Measurements from ENCODE around the gene PDCL2. TPM values are rescaled to one million over a fixed set of nuclear protein-coding genes. Genes with fewer than 3 reads are reported as not detected.
A peak's percentile ranks its signal among the peaks of the same experiment; 100 is the strongest.

PDCL2 gene
- total and polyA plus RNA-seq, 12 donors, result not detected

GRCh38 chr4:55568905-55569504 lies 23.0 kb downstream of the PDCL2 start:
- ATAC-seq (no peak), DNase-seq (no peak)
- Histone ChIP-seq H3K27ac (no peak overlapping the region), H3K36me3 (no peaks in the 10 kb centered on the region), H3K9me3 (peaks cover 0 to 7% (median 0%) of the 10 kb centered on the region in 11 donors), H3K27me3 (no peaks in the 10 kb centered on the region), H3K4me1 (no peaks in the 10 kb centered on the region), H3K4me3 (no peak overlapping the region)
- TF ChIP-seq CTCF (IDR thresholded peaks at IDR 0.05), result no peak
- 88 to 95% methylated on average over 1 of the region's 1 CpG for WGBS, 2 donors
- intact Hi-C loops (cut with DNase I), result no loop called here

- WGBS, 2 donors, result 92 to 96% methylated on average over 1 of the region's 1 CpG
- H3K36me3 ChIP-seq, result no peaks in the 10 kb centered on the region
- peaks cover 0 to 4% (median 0%) of the 10 kb centered on the region in 9 donors for H3K4me1 ChIP-seq
- no peaks in the 10 kb centered on the region for H3K9me3 ChIP-seq
- TF ChIP-seq CTCF (IDR thresholded peaks at IDR 0.05), result no peak
- no peak overlapping the region for H3K27ac ChIP-seq
- DNase-seq (no peak), ATAC-seq (no peak)
- H3K27me3 ChIP-seq, result no peaks in the 10 kb centered on the region
- intact Hi-C loops (cut with DNase I), result no loop called here
- no peak overlapping the region for H3K4me3 ChIP-seq
These were observed 30.2 kb downstream of the PDCL2 start for GRCh38 chr4:55561889-55562288.

GRCh38 chr4:55560096-55560495 lies 31.9 kb downstream of the PDCL2 start:
- H3K27me3 ChIP-seq, result no peaks in the 10 kb centered on the region
- intact Hi-C loops (cut with DNase I), result no loop called here

GRCh38 chr4:55554453-55555030 lies 37.5 kb downstream of the PDCL2 start:
- peaks cover 0 to 3% (median 0%) of the 10 kb centered on the region in 7 donors for H3K27me3 ChIP-seq
- no peak overlapping the region for H3K4me3 ChIP-seq
- no peaks in the 10 kb centered on the region for H3K36me3 ChIP-seq
- WGBS, 2 donors, result 39 to 59% methylated on average over 2 of the region's 2 CpGs
- peaks cover 0 to 4% (median 0%) of the 10 kb centered on the region in 9 donors for H3K4me1 ChIP-seq
- no peaks in the 10 kb centered on the region for H3K9me3 ChIP-seq
- TF ChIP-seq CTCF (IDR thresholded peaks at IDR 0.05), result peak; percentile 10 to 66 (median 51)
- no peak overlapping the region for H3K27ac ChIP-seq
- intact Hi-C loops (cut with DNase I), result loop anchor here in 5 of 10 donors (5.0 to 10.0 kb wide), 3 partner anchors 207 to 580 kb away; partner anchors contain the start of gene SRD5A3 (in 4 of the 5)
- ATAC-seq (peak in 2 of 8 donors; percentile 39 to 48), DNase-seq (no peak)

More at GRCh38 chr4:55560096-55560495, 31.9 kb downstream of the PDCL2 start:
- no peak overlapping the region for H3K4me3 ChIP-seq
- DNase-seq, result no peak
- no peak overlapping the region for H3K27ac ChIP-seq
- no peak for ATAC-seq
- TF ChIP-seq CTCF (IDR thresholded peaks at IDR 0.05), result no peak
- H3K4me1 ChIP-seq, result peaks cover 0 to 4% (median 0%) of the 10 kb centered on the region in 9 donors
- H3K36me3 ChIP-seq, result no peaks in the 10 kb centered on the region
- WGBS, 2 donors, result 79 to 84% methylated on average over 3 of the region's 3 CpGs
- no peaks in the 10 kb centered on the region for H3K9me3 ChIP-seq
